Stomach (tissue), 4 donors: ENCODE measurements around the gene ZNF638.

Experiments
- POLR2A ChIP-seq, 4 donors: fragments of 450-650 bp; IDR thresholded peaks; one replicate each; pipeline ENCODE4 v1.6.1; 2016; ENCODE audit warnings: antibody characterized with exemption in 4 of 4, control low read depth in 2 of 4, mild to moderate bottlenecking in 1 of 4, moderate library complexity in 1 of 4
- POLR2AphosphoS5 ChIP-seq, 3 donors: sonication (generic); formaldehyde crosslinking; IDR thresholded peaks; one replicate each; pipeline ENCODE4 v1.6.1; 2016; ENCODE audit warnings: antibody characterized with exemption in 3 of 3
- TF ChIP-seq, protein P1 (sequence below), 7 experiments: fragments of 450-650 bp in 4 of 7; fragments of 200-600 bp in 3 of 7; sonication (generic) in 3 of 7; IDR thresholded peaks; one replicate each; pipeline ENCODE4 v1.5.1; 2016 to 2019; ENCODE audit warnings: antibody characterized with exemption in 7 of 7, control low read depth in 2 of 7, mild to moderate bottlenecking in 1 of 7

DNA sequence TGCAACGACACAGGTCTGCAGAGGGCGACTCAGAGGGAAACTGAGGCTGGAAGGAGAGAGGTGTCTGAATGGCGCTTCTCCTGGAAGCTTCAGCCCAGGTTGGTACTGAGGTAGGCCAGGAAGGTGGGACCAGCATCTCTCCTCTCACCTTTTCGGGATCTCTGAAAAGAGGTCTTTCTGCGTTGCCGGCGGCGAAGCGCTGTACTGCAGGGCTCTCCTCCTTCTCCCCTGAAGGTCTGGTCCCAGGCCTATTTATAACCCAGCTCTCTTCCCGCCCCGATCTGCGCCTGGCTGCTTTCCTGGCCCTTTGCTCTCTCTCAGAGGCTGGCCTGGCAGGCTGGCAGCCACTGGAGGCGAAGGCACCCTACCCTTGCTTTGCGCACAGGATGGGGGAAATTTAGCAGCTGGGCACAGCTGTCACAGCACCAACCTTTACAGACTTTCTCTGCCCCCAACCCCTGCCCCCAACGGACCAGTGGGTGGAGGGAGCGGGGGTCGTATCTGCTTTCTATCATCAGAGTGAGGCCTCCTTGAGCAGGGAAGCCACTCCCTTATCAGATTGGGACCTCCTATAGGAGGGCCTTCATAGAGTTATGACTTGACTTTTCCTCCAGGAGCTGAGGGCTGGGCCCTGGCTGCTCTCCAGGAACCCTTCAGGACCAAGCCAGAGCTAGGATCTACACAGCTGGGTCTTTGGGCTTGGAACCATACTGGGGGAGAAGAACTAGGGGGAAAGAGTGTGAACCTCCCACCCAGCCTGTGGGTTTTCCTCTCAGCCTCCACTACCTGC is 122.8 kb downstream of the ZNF638 start:
- TF ChIP-seq POLR2AphosphoS5 (IDR thresholded peaks at IDR 0.05) (no peak), POLR2A (IDR thresholded peaks at IDR 0.05) (no peak)
- TF ChIP-seq, protein P1, sequence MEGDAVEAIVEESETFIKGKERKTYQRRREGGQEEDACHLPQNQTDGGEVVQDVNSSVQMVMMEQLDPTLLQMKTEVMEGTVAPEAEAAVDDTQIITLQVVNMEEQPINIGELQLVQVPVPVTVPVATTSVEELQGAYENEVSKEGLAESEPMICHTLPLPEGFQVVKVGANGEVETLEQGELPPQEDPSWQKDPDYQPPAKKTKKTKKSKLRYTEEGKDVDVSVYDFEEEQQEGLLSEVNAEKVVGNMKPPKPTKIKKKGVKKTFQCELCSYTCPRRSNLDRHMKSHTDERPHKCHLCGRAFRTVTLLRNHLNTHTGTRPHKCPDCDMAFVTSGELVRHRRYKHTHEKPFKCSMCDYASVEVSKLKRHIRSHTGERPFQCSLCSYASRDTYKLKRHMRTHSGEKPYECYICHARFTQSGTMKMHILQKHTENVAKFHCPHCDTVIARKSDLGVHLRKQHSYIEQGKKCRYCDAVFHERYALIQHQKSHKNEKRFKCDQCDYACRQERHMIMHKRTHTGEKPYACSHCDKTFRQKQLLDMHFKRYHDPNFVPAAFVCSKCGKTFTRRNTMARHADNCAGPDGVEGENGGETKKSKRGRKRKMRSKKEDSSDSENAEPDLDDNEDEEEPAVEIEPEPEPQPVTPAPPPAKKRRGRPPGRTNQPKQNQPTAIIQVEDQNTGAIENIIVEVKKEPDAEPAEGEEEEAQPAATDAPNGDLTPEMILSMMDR (IDR thresholded peaks at IDR 0.05) = no peak
